K562 (cell line): ENCODE data around the gene NDC1. TPM values are rescaled to one million over a fixed set of nuclear protein-coding genes. Genes with fewer than 3 reads are reported as not detected.
A peak's percentile ranks its signal among the peaks of the same experiment; 100 is the strongest.

Experiments used
- ATF1 ChIP-seq, 2 experiments: fragments of 450-650 bp in 1 of 2; IDR thresholded peaks; 2 replicates each; pipeline ENCODE4 v1.6.1; 2016; ENCODE audit warnings: missing compliant biosample characterization in 1 of 2, missing genetic modification characterization in 1 of 2
- FOS ChIP-seq: IDR thresholded peaks from 3 replicates; pipeline ENCODE4 v1.6.1; 2011; ENCODE audit not compliant: insufficient read length; ENCODE audit errors: extremely low read depth
- GATA2 ChIP-seq: sonication (generic); formaldehyde crosslinking; IDR thresholded peaks from 2 replicates; pipeline ENCODE4 v1.4.0; 2020; ENCODE audit warnings: mild to moderate bottlenecking, missing genetic modification reagents
- GTF2E2 ChIP-seq: fragments of 200-800 bp; sonication (Bioruptor generic); IDR thresholded peaks from 2 replicates; pipeline ENCODE4 v1.6.1; 2016; ENCODE audit warnings: missing genetic modification characterization, missing compliant biosample characterization
- GTF2F1 ChIP-seq: IDR thresholded peaks from 2 replicates; pipeline ENCODE4 v1.6.1; 2011; ENCODE audit warnings: low read depth, low read length, improper control_type of control experiment
- HDAC6 ChIP-seq: IDR thresholded peaks from 2 replicates; pipeline ENCODE4 v1.6.1; 2012; ENCODE audit warnings: low read depth, mild to moderate bottlenecking, control low read depth, inconsistent platforms, low read length, moderate library complexity
- HSF4 ChIP-seq: fragments of 250-450 bp; sonication (Bioruptor Pico); IDR thresholded peaks from 2 replicates; pipeline ENCODE4 v2.1.2; 2022; ENCODE audit warnings: mild to moderate bottlenecking, moderate library complexity, borderline replicate concordance
- JUN ChIP-seq, 2 experiments: sonication (generic) in 1 of 2; formaldehyde crosslinking in 1 of 2; IDR thresholded peaks; 2 replicates each; pipeline versions ENCODE4 v1.6.1 to v1.8.0; 2012 to 2022; ENCODE audit warnings: borderline replicate concordance in 2 of 2, mild to moderate bottlenecking in 2 of 2, improper control_type of control experiment in 1 of 2, low read depth in 1 of 2, low read length in 1 of 2, missing genetic modification reagents in 1 of 2
- KLF6 ChIP-seq: fragments of 250-450 bp; sonication (Bioruptor Pico); IDR thresholded peaks from 2 replicates; pipeline ENCODE4 v1.4.0; 2020; ENCODE audit warnings: mild to moderate bottlenecking, moderate library complexity, borderline replicate concordance
- NR2F6 ChIP-seq: fragments of 450-650 bp; formaldehyde crosslinking; IDR thresholded peaks from 2 replicates; pipeline ENCODE4 v1.4.0; 2020; ENCODE audit warnings: mild to moderate bottlenecking
- POU5F1 ChIP-seq: fragments of 150-350 bp; IDR thresholded peaks from 2 replicates; pipeline ENCODE4 v1.6.1; 2014; ENCODE audit warnings: borderline replicate concordance, low read length, low read depth, mild to moderate bottlenecking; ENCODE audit not compliant: partially characterized antibody
- SMARCA4 ChIP-seq: fragments of 450-650 bp; IDR thresholded peaks from 2 replicates; pipeline ENCODE4 v1.6.1; 2016
- SRF ChIP-seq, 2 experiments: fragments of 250-450, 450-650 bp in 1 of 2; sonication (Bioruptor Pico) in 1 of 2; sonication (generic) in 1 of 2; formaldehyde crosslinking; IDR thresholded peaks; 2 replicates each; pipeline versions ENCODE4 v1.5.0 to v1.5.1; 2020 to 2022; ENCODE audit warnings: mild to moderate bottlenecking in 1 of 2, missing genetic modification reagents in 1 of 2
- ZNF121 ChIP-seq: sonication (generic); formaldehyde crosslinking; conservative IDR thresholded peaks from 2 replicates; pipeline ENCODE4 v1.8.0; 2022; ENCODE audit warnings: missing genetic modification reagents
- ZNF175 ChIP-seq: fragments of 200-800 bp; sonication (Bioruptor generic); IDR thresholded peaks from 2 replicates; pipeline ENCODE4 v1.6.1; 2016; ENCODE audit warnings: low read depth, mild to moderate bottlenecking, missing genetic modification characterization, missing compliant biosample characterization
- ZNF586 ChIP-seq: fragments of 450-650 bp; formaldehyde crosslinking; conservative IDR thresholded peaks from 2 replicates; pipeline ENCODE4 v1.4.0; 2020; ENCODE audit warnings: mild to moderate bottlenecking, moderate library complexity
- ZNF76 ChIP-seq: fragments of 250-450 bp; sonication (Bioruptor Pico); IDR thresholded peaks from 2 replicates; pipeline ENCODE4 v1.4.0; 2020; ENCODE audit warnings: mild to moderate bottlenecking, moderate library complexity, borderline replicate concordance
- polyA plus RNA-seq, 8 experiments: library from polyadenylated mRNA; depleted of rRNA in 4 of 8; stranded (reverse) in 5 of 8; unstranded in 3 of 8; fragments of >200 nt; fragmentation: Nextera tagmentation in 2 of 8; fragmentation: Illumina TruSeq in 1 of 8; extraction: Ambion mirVana in 2 of 8; extraction: Trizol in 1 of 8; gene quantifications; 2 replicates each; pipeline versions ENCODE4 v1.2.1 to v1.2.3, GENCODE V29; 2011 to 2014; ENCODE audit warnings: inconsistent platforms in 1 of 8, missing spikeins in 1 of 8
- total RNA-seq, 7 experiments: library from RNA; depleted of rRNA in 6 of 7; stranded (reverse); fragments of >200 nt in 6 of 7; fragmentation: Illumina TruSeq in 2 of 7; extraction: Trizol in 2 of 7; gene quantifications; 2 replicates each; pipeline versions ENCODE4 v1.2.1 to v1.2.3, GENCODE V29; 2011 to 2021; ENCODE audit warnings: low replicate concordance in 1 of 7
- TF ChIP-seq, protein P1 (sequence below): fragments of 450-650 bp; formaldehyde crosslinking; IDR thresholded peaks from 2 replicates; pipeline ENCODE4 v1.4.0; 2022; ENCODE audit warnings: mild to moderate bottlenecking, moderate library complexity
- TF ChIP-seq, protein P2 (sequence below): fragments of 250-450 bp; sonication (Bioruptor Pico); IDR thresholded peaks from 2 replicates; pipeline ENCODE4 v1.6.1; 2021; ENCODE audit warnings: mild to moderate bottlenecking
- TF ChIP-seq, protein P3 (sequence below): fragments of 450-650 bp; IDR thresholded peaks from 2 replicates; pipeline ENCODE4 v1.6.1; 2014; ENCODE audit warnings: low read depth, mild to moderate bottlenecking, moderate library complexity, borderline replicate concordance
- TF ChIP-seq, protein P4 (sequence below): sonication (generic); formaldehyde crosslinking; IDR thresholded peaks from 2 replicates; pipeline ENCODE4 v1.8.0; 2022; ENCODE audit warnings: missing genetic modification reagents, mild to moderate bottlenecking, borderline replicate concordance
- TF ChIP-seq, protein P5 (sequence below), 2 experiments: fragments of 450-650 bp in 1 of 2; sonication (generic) in 1 of 2; formaldehyde crosslinking in 1 of 2; IDR thresholded peaks in 1 of 2; conservative IDR thresholded peaks in 1 of 2; 2 replicates each; pipeline versions ENCODE4 v1.6.1 to v1.8.1; 2016 to 2023; ENCODE audit warnings: mild to moderate bottlenecking in 2 of 2, moderate library complexity in 2 of 2, inconsistent platforms in 1 of 2, missing genetic modification reagents in 1 of 2

Gene NDC1
- total and polyA plus RNA-seq, 9 of the 15 experiments (the other 6 are each of a cell fraction or from before 2014, with no cell fraction given): 26.9 to 102 (median 64.5) TPM

DNA sequence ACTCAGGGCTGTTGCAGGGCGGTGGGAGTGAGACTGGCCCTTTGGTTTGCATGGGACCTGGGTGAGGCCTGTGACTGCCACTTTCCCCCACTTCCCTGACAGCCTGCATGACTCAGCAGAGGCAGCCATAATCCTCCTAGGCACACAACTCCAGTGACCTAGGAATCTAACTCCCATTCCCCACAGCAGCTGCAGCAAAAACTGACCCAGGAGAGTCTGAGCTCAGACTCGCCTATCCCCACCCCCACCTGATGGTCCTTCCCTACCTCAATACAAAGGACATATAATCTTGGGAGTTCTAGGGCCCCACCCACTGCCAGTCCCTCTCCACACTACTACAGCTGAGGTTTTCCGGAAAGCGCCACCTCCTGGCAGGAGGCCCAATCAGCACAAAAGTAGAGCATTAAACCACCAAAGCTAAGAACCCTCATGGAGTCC lies 26.7 kb downstream of the NDC1 start (continued):
- TF ChIP-seq NR2F6 (CRISPR knock-in tag) (no peak), JUN (IDR thresholded peaks at IDR 0.05; ENCODE audit: borderline replicate concordance, low read depth, low read length) (no peak), JUN (CRISPR knock-in tag; IDR thresholded peaks at IDR 0.05; ENCODE audit: borderline replicate concordance) (no peak), ZNF121 (CRISPR knock-in tag) (no peak), ZNF586 (CRISPR knock-in tag) (no peak), GTF2E2 (tag) (no peak), POU5F1 (no peak), ATF1 (CRISPR knock-in tag; IDR thresholded peaks at IDR 0.05) (no peak), ATF1 (tag; IDR thresholded peaks at IDR 0.05) (no peak), HDAC6 (no peak), GATA2 (CRISPR knock-in tag) (no peak), KLF6 (CRISPR knock-in tag) (no peak), SRF (CRISPR knock-in tag; IDR thresholded peaks at IDR 0.05) (no peak), ZNF76 (CRISPR knock-in tag) (no peak), HSF4 (CRISPR knock-in tag) (no peak), FOS (no peak), SMARCA4 (peak; percentile 48), ZNF175 (CRISPR knock-in tag) (no peak), GTF2F1 (no peak)
- TF ChIP-seq, protein P1, sequence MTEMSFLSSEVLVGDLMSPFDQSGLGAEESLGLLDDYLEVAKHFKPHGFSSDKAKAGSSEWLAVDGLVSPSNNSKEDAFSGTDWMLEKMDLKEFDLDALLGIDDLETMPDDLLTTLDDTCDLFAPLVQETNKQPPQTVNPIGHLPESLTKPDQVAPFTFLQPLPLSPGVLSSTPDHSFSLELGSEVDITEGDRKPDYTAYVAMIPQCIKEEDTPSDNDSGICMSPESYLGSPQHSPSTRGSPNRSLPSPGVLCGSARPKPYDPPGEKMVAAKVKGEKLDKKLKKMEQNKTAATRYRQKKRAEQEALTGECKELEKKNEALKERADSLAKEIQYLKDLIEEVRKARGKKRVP (CRISPR knock-in tag): no peak
- TF ChIP-seq, protein P2, sequence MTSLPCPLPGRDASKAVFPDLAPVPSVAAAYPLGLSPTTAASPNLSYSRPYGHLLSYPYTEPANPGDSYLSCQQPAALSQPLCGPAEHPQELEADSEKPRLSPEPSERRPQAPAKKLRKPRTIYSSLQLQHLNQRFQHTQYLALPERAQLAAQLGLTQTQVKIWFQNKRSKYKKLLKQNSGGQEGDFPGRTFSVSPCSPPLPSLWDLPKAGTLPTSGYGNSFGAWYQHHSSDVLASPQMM (CRISPR knock-in tag): no peak
- TF ChIP-seq, protein P3, sequence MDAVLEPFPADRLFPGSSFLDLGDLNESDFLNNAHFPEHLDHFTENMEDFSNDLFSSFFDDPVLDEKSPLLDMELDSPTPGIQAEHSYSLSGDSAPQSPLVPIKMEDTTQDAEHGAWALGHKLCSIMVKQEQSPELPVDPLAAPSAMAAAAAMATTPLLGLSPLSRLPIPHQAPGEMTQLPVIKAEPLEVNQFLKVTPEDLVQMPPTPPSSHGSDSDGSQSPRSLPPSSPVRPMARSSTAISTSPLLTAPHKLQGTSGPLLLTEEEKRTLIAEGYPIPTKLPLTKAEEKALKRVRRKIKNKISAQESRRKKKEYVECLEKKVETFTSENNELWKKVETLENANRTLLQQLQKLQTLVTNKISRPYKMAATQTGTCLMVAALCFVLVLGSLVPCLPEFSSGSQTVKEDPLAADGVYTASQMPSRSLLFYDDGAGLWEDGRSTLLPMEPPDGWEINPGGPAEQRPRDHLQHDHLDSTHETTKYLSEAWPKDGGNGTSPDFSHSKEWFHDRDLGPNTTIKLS: peak; percentile 45; the same call in 1 of the 2 replicates
- TF ChIP-seq, protein P4, sequence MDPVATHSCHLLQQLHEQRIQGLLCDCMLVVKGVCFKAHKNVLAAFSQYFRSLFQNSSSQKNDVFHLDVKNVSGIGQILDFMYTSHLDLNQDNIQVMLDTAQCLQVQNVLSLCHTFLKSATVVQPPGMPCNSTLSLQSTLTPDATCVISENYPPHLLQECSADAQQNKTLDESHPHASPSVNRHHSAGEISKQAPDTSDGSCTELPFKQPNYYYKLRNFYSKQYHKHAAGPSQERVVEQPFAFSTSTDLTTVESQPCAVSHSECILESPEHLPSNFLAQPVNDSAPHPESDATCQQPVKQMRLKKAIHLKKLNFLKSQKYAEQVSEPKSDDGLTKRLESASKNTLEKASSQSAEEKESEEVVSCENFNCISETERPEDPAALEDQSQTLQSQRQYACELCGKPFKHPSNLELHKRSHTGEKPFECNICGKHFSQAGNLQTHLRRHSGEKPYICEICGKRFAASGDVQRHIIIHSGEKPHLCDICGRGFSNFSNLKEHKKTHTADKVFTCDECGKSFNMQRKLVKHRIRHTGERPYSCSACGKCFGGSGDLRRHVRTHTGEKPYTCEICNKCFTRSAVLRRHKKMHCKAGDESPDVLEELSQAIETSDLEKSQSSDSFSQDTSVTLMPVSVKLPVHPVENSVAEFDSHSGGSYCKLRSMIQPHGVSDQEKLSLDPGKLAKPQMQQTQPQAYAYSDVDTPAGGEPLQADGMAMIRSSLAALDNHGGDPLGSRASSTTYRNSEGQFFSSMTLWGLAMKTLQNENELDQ (CRISPR knock-in tag): no peak
- TF ChIP-seq, protein P5, sequence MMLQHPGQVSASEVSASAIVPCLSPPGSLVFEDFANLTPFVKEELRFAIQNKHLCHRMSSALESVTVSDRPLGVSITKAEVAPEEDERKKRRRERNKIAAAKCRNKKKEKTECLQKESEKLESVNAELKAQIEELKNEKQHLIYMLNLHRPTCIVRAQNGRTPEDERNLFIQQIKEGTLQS (IDR thresholded peaks at IDR 0.05): peak; percentile 44; the same call in 1 of the 2 replicates
- TF ChIP-seq, protein P5 (CRISPR knock-in tag; conservative IDR thresholded peaks at IDR 0.05): no peak
